HEK293 (cell line): Measurements from ENCODE around the gene MED10.
A peak's percentile ranks its signal among the peaks of the same experiment; 100 is the strongest.

ENCODE experiments used
- CTCF ChIA-PET: fragments of 350-600 bp; formaldehyde crosslinking; extraction: SDS; loops from one replicate; lab custom pipeline; 2021; ENCODE audit warnings: antibody characterized with exemption; lab: Yijun Ruan, JAX
- POLR2A ChIA-PET: fragments of 300-600 bp; formaldehyde crosslinking; extraction: SDS; loops from one replicate; lab custom pipeline; 2020; ENCODE audit warnings: antibody characterized with exemption, inconsistent platforms; lab: Yijun Ruan, JAX
- H3K27ac ChIP-seq: fragments of 200-500 bp; sonication (Bioruptor generic); 2 replicates; pipeline ENCODE4 v1.5.1; 2014; ENCODE audit warnings: low read depth, low read length, control low read depth, inconsistent platforms; ENCODE audit errors: extremely low read depth
- H3K36me3 ChIP-seq, 2 experiments: fragments of 200-500 bp in 1 of 2; sonication (Bioruptor generic) in 1 of 2; 1 replicate in 1 of 2; 2 replicates in 1 of 2; pipeline ENCODE4 v1.5.1; 2014 to 2017; ENCODE audit warnings: inconsistent platforms in 2 of 2, low read length in 2 of 2; ENCODE audit not compliant: control insufficient read depth in 2 of 2, insufficient read depth in 1 of 2
- H3K4me1 ChIP-seq: fragments of 200-500 bp; sonication (Bioruptor generic); 2 replicates; pipeline ENCODE4 v1.5.1; 2014; ENCODE audit warnings: mild to moderate bottlenecking, low read length, inconsistent platforms; ENCODE audit not compliant: control insufficient read depth, insufficient read depth
- H3K4me3 ChIP-seq: 2 replicates; pipeline ENCODE4 v1.5.1; 2011; ENCODE audit warnings: low read depth, mild to moderate bottlenecking, control low read depth, low read length, moderate library complexity
- H3K9me3 ChIP-seq: fragments of 200-500 bp; sonication (Bioruptor generic); 2 replicates; pipeline ENCODE4 v1.5.1; 2014; ENCODE audit warnings: low read depth, low read length, inconsistent platforms; ENCODE audit not compliant: control insufficient read depth, insufficient read depth
- HOXA7 ChIP-seq: sonication (generic); formaldehyde crosslinking; IDR thresholded peaks from 2 replicates; pipeline ENCODE4 v1.8.1; 2022; ENCODE audit warnings: missing genetic modification reagents, borderline replicate concordance
- IKZF3 ChIP-seq: fragments of 450-650 bp; IDR thresholded peaks from 2 replicates; pipeline ENCODE4 v1.5.0; 2018; ENCODE audit warnings: missing biosample characterization, mild to moderate bottlenecking, missing genetic modification characterization, moderate library complexity
- ZBTB17 ChIP-seq: fragments of 450-650 bp; formaldehyde crosslinking; IDR thresholded peaks from 2 replicates; pipeline ENCODE4 v1.5.1; 2016; ENCODE audit warnings: missing biosample characterization, missing genetic modification characterization
- ZBTB20 ChIP-seq: fragments of 450-650 bp; formaldehyde crosslinking; IDR thresholded peaks from 2 replicates; pipeline ENCODE4 v1.5.1; 2016; ENCODE audit warnings: missing biosample characterization, missing genetic modification characterization
- ZNF157 ChIP-seq: fragments of 450-650 bp; formaldehyde crosslinking; IDR thresholded peaks from 2 replicates; pipeline ENCODE4 v1.5.1; 2016; ENCODE audit warnings: missing biosample characterization, missing genetic modification characterization
- ZNF335 ChIP-seq: fragments of 450-650 bp; formaldehyde crosslinking; conservative IDR thresholded peaks from 2 replicates; pipeline ENCODE4 v1.5.1; 2016; ENCODE audit warnings: missing biosample characterization, missing genetic modification characterization
- ZNF341 ChIP-seq: fragments of 450-650 bp; formaldehyde crosslinking; IDR thresholded peaks from 2 replicates; pipeline ENCODE4; 2016; ENCODE audit warnings: low read depth, missing biosample characterization, missing genetic modification characterization
- ZNF433 ChIP-seq: fragments of 450-650 bp; formaldehyde crosslinking; IDR thresholded peaks from 2 replicates; pipeline ENCODE4 v1.5.1; 2016; ENCODE audit warnings: missing biosample characterization, missing genetic modification characterization, low read depth
- ZNF548 ChIP-seq: fragments of 450-650 bp; formaldehyde crosslinking; IDR thresholded peaks from 2 replicates; pipeline ENCODE4 v1.5.1; 2016; ENCODE audit warnings: missing biosample characterization, missing genetic modification characterization
- ZNF571 ChIP-seq: fragments of 450-650 bp; formaldehyde crosslinking; IDR thresholded peaks from 2 replicates; pipeline ENCODE4 v1.5.0; 2017; ENCODE audit warnings: missing biosample characterization, missing genetic modification characterization
- TF ChIP-seq, protein P1 (sequence below): fragments of 450-650 bp; formaldehyde crosslinking; IDR thresholded peaks from 2 replicates; pipeline ENCODE4 v1.5.1; 2016; ENCODE audit warnings: missing biosample characterization, missing genetic modification characterization
- TF ChIP-seq, protein P2 (sequence below): fragments of 450-650 bp; formaldehyde crosslinking; IDR thresholded peaks from 2 replicates; pipeline ENCODE4 v1.5.1; 2016; ENCODE audit warnings: missing biosample characterization, missing genetic modification characterization
- TF ChIP-seq, protein P3 (sequence below): IDR thresholded peaks from 2 replicates; pipeline ENCODE4 v1.6.1; 2011; ENCODE audit warnings: mild to moderate bottlenecking, low read depth, low read length, borderline replicate concordance
- TF ChIP-seq, protein P4 (sequence below): fragments of 450-650 bp; formaldehyde crosslinking; IDR thresholded peaks from 2 replicates; pipeline ENCODE4 v1.5.1; 2016; ENCODE audit warnings: missing biosample characterization, missing genetic modification characterization

MED10 gene

DNA sequence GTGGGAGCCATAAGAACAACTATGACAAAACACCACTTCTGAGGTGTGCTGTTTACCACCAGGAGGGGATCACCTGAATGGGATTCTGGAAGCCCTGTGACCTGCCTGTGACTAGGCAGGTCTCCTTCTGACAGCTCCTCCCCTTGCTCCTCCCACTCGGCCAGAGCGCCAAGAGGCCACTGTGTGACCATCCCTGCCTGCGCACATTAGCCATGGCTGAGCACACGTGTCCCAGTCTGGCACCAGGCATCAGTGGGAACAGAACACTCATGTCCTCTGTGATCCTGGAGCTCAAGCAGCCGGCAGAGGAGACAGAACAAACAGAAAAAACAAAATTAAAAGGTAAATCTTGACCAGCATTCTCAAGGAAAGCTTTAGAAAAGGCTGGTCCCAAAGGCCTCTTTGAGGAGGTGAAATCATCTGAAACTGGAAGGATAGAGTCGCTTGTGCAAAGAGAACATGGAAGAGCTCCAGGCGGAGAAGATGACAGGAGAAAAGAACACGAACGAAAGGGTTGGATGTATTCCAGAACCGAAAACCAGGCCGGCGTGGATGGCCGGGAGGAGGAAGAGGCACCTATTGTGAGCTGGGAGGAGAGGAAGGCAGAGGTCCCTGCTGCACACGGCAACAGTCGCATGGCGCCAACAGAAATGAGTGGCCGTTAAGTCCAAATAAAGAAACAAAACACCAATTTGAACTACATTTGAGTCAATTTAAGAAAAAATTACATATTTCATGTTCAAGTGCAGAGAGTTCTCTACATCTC, 5.1 kb downstream of the MED10 start (continued):
- TF ChIP-seq, protein P1, sequence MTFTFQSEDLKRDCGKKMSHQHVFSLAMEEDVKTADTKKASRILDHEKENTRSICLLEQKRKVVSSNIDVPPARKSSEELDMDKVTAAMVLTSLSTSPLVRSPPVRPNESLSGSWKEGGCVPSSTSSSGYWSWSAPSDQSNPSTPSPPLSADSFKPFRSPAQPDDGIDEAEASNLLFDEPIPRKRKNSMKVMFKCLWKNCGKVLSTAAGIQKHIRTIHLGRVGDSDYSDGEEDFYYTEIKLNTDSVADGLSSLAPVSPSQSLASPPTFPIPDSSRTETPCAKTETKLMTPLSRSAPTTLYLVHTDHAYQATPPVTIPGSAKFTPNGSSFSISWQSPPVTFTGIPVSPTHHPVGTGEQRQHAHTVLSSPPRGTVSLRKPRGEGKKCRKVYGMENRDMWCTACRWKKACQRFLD = no peak

DNA sequence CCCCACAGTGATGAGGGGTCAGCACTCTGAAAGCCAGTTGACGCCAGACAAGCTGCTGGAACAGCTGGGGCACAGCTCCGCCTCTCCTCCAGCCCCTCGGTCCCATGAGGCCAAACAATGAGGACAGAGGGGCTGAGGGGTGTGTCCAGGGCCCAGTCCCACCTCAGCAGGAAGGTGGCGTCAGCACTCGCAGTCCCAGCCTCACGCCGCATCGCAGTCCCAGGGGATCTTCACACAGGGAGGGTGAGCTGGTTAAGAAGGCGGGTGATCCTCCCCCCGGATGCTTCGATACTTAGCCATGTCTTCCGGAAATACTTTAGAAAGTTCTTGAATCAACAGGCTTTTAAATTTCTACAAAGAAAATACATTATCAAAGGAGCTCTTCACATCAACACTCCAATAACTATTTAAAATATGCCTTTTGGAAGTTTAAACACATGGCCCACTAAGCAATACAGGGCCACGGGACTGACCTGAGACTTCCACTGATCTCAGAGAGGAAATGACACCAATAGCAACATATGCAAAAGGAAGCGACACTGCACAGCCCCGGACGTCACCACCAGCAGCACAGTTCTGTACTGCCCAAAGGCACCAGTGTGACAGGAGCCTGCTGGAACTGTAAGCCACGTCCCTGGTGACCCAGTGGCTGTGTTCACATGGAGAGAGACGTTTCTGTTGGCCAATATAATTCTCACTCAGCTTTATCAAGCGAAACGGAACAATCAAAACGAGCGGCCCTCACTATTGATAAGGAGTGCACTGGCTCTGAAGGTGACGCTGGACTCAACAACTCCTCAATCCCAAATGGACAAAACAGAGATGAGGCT, 5.9 kb downstream of the MED10 start:
- Histone ChIP-seq H3K9me3 (no peaks in the 10 kb centered on the region), H3K4me1 (peaks cover 6% of the 10 kb centered on the region; the same call in 1 of the 2 replicates), H3K27ac (no peak overlapping the region), H3K4me3 (no peak overlapping the region), H3K36me3 (peaks cover 71 to 90% of the 10 kb centered on the region in 2 experiments)
- TF ChIP-seq IKZF3 (tag by site-specific recombination) (no peak), ZNF341 (peak; percentile 76)
- CTCF ChIA-PET = interaction anchor here (0.6 to 1.4 kb wide), 3 partner anchors 10 to 569 kb away, joined by 3 to 4 read pairs (median 3); no protein-coding TSS in a partner anchor
- POLR2A ChIA-PET = no interaction called here

DNA sequence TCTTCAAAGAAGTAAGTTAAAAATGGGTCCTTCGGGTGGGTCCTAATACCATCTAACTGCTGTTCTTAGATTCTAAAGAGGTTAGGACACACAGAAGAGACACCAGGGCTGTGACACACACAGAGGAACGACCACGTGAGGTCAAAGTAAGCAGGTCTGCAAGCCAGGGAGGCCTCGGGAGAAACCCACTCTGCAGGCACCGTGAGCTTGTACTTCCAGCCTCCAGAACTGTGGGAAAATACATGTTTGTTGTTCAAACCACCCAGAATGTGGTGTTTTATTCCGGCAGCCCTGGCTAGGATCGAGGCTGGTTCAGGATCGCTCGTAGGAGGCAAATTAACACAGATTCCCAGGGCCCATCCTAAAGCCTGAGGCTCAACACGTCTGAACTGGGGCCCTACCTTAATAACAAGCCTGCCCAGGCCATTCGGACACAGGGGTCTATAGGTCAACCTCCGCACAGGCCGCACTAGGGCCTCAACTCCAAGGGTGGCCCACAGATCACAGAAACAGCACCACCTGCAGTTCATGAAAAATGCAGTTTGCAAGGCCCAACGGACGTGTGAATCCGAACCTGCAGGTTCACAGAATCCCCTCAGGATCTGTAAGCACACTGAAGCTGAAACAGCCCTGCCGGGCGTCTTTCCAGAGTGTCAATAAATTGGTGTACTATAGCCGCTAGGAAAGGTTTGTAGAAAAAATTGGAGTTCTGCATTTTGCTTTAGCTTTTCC, 7.1 kb downstream of the MED10 start:
- Histone ChIP-seq H3K4me3 (no peak overlapping the region), H3K27ac (no peak overlapping the region), H3K36me3 (peaks cover 68 to 91% of the 10 kb centered on the region in 2 experiments), H3K9me3 (no peaks in the 10 kb centered on the region), H3K4me1 (no peaks in the 10 kb centered on the region)
- CTCF ChIA-PET = interaction anchor here (0.6 to 1.4 kb wide), 4 partner anchors 17 to 589 kb away, joined by 3 read pairs; no protein-coding TSS in a partner anchor
- POLR2A ChIA-PET = no interaction called here
- TF ChIP-seq, protein P2, sequence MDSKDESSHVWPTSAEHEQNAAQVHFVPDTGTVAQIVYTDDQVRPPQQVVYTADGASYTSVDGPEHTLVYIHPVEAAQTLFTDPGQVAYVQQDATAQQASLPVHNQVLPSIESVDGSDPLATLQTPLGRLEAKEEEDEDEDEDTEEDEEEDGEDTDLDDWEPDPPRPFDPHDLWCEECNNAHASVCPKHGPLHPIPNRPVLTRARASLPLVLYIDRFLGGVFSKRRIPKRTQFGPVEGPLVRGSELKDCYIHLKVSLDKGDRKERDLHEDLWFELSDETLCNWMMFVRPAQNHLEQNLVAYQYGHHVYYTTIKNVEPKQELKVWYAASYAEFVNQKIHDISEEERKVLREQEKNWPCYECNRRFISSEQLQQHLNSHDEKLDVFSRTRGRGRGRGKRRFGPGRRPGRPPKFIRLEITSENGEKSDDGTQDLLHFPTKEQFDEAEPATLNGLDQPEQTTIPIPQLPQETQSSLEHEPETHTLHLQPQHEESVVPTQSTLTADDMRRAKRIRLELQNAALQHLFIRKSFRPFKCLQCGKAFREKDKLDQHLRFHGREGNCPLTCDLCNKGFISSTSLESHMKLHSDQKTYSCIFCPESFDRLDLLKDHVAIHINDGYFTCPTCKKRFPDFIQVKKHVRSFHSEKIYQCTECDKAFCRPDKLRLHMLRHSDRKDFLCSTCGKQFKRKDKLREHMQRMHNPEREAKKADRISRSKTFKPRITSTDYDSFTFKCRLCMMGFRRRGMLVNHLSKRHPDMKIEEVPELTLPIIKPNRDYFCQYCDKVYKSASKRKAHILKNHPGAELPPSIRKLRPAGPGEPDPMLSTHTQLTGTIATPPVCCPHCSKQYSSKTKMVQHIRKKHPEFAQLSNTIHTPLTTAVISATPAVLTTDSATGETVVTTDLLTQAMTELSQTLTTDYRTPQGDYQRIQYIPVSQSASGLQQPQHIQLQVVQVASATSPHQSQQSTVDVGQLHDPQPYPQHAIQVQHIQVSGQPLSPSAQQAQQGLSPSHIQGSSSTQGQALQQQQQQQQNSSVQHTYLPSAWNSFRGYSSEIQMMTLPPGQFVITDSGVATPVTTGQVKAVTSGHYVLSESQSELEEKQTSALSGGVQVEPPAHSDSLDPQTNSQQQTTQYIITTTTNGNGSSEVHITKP (tag by site-specific recombination) = no peak
- peak; percentile 54; the same call in 1 of the 2 replicates for TF ChIP-seq ZBTB20 (tag by site-specific recombination)
- peak; percentile 97 for TF ChIP-seq ZNF548 (tag by site-specific recombination)

DNA sequence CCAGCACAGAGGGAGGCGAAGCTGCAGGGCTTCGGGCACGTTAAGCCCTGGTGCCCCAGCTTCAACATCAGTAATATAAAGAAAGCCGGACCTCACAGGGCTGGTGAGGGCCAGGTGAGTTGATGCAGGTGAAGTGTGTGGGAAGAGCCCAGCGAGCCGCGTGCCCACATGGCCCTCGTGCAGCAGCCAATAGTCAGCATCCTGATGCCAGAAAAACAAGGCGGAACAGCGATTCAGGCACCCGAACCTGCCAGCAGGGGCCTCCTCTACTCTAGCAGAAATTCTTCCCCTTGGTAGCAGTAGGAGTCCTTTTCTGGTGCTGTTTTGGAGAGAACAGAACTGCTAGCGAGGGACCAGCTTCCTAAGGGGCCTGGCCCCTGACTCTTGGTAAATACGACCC, 7.8 kb downstream of the MED10 start:
- Histone ChIP-seq H3K4me1 (no peaks in the 10 kb centered on the region), H3K27ac (no peak overlapping the region), H3K9me3 (no peaks in the 10 kb centered on the region), H3K4me3 (no peak overlapping the region), H3K36me3 (peaks cover 62 to 91% of the 10 kb centered on the region in 2 experiments)
- POLR2A ChIA-PET = no interaction called here
- CTCF ChIA-PET = interaction anchor here (0.7 kb wide), 1 partner anchor 556 kb away, joined by 3 read pairs; no protein-coding TSS in a partner anchor
- TF ChIP-seq ZNF433 (tag by site-specific recombination) (no peak), ZNF571 (tag by site-specific recombination) (no peak), ZBTB17 (tag by site-specific recombination) (no peak), ZNF157 (tag by site-specific recombination) (no peak), ZNF335 (tag by site-specific recombination) (no peak), HOXA7 (CRISPR knock-in tag) (no peak)
- TF ChIP-seq, protein P3, sequence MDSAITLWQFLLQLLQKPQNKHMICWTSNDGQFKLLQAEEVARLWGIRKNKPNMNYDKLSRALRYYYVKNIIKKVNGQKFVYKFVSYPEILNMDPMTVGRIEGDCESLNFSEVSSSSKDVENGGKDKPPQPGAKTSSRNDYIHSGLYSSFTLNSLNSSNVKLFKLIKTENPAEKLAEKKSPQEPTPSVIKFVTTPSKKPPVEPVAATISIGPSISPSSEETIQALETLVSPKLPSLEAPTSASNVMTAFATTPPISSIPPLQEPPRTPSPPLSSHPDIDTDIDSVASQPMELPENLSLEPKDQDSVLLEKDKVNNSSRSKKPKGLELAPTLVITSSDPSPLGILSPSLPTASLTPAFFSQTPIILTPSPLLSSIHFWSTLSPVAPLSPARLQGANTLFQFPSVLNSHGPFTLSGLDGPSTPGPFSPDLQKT = no peak
- TF ChIP-seq, protein P4, sequence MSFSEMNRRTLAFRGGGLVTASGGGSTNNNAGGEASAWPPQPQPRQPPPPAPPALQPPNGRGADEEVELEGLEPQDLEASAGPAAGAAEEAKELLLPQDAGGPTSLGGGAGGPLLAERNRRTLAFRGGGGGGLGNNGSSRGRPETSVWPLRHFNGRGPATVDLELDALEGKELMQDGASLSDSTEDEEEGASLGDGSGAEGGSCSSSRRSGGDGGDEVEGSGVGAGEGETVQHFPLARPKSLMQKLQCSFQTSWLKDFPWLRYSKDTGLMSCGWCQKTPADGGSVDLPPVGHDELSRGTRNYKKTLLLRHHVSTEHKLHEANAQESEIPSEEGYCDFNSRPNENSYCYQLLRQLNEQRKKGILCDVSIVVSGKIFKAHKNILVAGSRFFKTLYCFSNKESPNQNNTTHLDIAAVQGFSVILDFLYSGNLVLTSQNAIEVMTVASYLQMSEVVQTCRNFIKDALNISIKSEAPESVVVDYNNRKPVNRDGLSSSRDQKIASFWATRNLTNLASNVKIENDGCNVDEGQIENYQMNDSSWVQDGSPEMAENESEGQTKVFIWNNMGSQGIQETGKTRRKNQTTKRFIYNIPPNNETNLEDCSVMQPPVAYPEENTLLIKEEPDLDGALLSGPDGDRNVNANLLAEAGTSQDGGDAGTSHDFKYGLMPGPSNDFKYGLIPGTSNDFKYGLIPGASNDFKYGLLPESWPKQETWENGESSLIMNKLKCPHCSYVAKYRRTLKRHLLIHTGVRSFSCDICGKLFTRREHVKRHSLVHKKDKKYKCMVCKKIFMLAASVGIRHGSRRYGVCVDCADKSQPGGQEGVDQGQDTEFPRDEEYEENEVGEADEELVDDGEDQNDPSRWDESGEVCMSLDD (tag by site-specific recombination) = no peak
